ENCODE measurements around the gene SPZ1.

Gene SPZ1

DNA sequence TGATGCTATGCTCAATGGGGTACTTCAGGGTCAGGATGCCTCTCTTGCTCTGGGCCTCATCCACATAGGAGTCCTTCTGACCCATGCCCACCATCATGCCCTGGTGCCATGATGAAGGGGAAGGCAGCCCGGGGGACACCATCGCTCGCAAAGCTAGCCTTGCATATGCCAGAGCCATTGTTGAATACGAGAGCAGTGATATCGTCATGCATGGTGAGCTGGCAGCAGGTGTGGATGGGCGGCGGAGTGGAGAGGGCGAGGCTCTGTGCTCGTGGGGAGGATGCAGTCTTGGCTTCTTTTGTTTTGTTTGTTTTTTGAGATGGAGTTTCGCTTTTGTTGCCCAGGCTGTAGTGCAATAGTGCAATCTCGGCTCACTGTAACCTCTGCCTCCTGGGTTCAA lies 17.2 kb upstream of the SPZ1 start:
- no peak for TF ChIP-seq ZNF274 (IDR thresholded peaks at IDR 0.05; ENCODE audit: low read depth, low read length)
- no peak for TF ChIP-seq YY1 (IDR thresholded peaks at IDR 0.05; ENCODE audit: insufficient read depth, insufficient read length)
- TF ChIP-seq SUZ12 (IDR thresholded peaks at IDR 0.05; ENCODE audit: extremely low read depth, insufficient read depth, insufficient read length), result no peak
- Histone ChIP-seq H3K27me3 (ENCODE audit: insufficient read depth, insufficient read length) (no peaks in the 10 kb centered on the region), H3K4me1 (ENCODE audit: insufficient read depth, insufficient read length) (no peaks in the 10 kb centered on the region)

DNA sequence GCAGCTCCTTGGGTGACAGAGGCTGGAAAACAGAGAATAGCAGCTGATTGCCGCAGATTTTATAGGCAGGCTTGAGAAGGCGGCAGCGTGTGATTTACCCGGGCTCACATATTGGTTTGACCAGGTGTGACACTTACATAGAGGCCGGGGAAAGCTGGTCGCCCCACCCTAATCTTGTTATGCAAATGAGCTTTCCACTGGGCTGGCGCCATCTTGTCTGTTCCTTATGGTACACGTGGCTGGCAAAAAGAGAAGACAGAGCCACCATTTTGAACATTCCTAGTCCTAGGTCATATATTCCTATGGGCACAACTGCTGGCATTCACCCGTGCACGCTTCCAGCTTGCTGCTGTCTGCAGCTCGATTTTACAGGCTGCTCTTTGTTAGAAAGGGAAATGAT lies 11.3 kb upstream of the SPZ1 start:
- Histone ChIP-seq H3K9ac (ENCODE audit: insufficient read length, low read depth) (no peak overlapping the region), H3K4me1 (ENCODE audit: insufficient read depth, insufficient read length) (no peaks in the 10 kb centered on the region), H3K9me3 (ENCODE audit: insufficient read depth, low read length) (peaks cover 14% of the 10 kb centered on the region; the same call in 1 of the 2 replicates), H3K36me3 (ENCODE audit: insufficient read depth, insufficient read length, low read length) (no peaks in the 10 kb centered on the region), H3K27me3 (ENCODE audit: insufficient read depth, insufficient read length) (no peaks in the 10 kb centered on the region), H3K4me3 (ENCODE audit: insufficient read length, low read depth) (no peak overlapping the region)
- TF ChIP-seq SUZ12 (IDR thresholded peaks at IDR 0.05; ENCODE audit: extremely low read depth, insufficient read depth, insufficient read length) (no peak), YY1 (IDR thresholded peaks at IDR 0.05; ENCODE audit: insufficient read depth, insufficient read length) (no peak), ZNF274 (IDR thresholded peaks at IDR 0.05; ENCODE audit: low read depth, low read length) (no peak)
- no peak for DNase-seq (ENCODE audit: low read depth, low spot score)

More for the DNA sequence above, 17.2 kb upstream of the SPZ1 start:
- H3K9ac ChIP-seq (ENCODE audit: insufficient read length, low read depth), result no peak overlapping the region
- no peaks in the 10 kb centered on the region; the same call in 1 of the 2 replicates for H3K9me3 ChIP-seq (ENCODE audit: insufficient read depth, low read length)
- H3K4me3 ChIP-seq (ENCODE audit: insufficient read length, low read depth), result no peak overlapping the region
- H3K36me3 ChIP-seq (ENCODE audit: insufficient read depth, insufficient read length, low read length), result no peaks in the 10 kb centered on the region
- DNase-seq (ENCODE audit: low read depth, low spot score), result no peak

DNA sequence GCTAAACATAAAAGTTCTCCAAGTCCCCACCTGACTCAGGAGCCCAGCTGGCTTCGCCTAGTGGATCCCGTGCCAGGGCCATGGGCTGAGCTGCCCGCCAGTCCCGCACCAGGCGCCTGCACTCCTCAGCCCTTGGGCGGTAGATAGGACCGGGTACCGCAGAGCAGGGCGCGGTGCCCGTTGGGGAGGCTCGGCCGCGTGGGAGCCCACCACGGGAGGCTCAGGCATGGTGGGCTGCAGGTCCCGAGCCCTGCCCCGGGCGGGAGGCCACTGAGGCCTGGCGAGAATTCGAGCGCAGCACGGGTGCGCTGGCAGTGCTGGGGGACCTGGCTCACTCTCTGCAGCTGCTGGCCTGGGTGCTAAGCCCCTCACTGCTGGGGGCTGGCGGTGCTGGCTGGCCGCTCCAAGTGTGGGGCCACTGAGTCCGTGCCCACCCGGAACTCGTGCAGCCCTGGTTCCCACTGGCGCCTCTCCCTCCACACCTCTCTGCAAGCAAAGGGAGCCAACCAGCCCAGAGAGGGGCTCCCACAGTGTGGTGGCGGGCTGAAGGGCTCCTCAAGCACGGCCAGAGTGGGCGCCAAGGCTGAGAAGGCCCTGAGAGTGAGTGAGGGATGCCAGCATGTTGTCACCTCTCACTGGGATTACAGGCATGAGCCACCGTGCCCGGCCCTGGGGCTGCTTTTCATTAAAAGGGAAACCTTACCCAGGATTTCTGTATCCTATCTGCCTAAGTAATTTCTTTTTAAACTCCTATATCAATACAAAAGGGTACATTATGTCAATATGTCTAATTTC lies 9.7 kb upstream of the SPZ1 start:
- Histone ChIP-seq H3K4me3 (ENCODE audit: insufficient read length, low read depth) (no peak overlapping the region), H3K36me3 (ENCODE audit: insufficient read depth, insufficient read length, low read length) (no peaks in the 10 kb centered on the region), H3K4me1 (ENCODE audit: insufficient read depth, insufficient read length) (no peaks in the 10 kb centered on the region), H3K27me3 (ENCODE audit: insufficient read depth, insufficient read length) (no peaks in the 10 kb centered on the region), H3K9ac (ENCODE audit: insufficient read length, low read depth) (no peak overlapping the region), H3K9me3 (ENCODE audit: insufficient read depth, low read length) (peaks cover 14% of the 10 kb centered on the region; the same call in 1 of the 2 replicates)
- no peak for DNase-seq (ENCODE audit: low read depth, low spot score)
- no peak for TF ChIP-seq SUZ12 (IDR thresholded peaks at IDR 0.05; ENCODE audit: extremely low read depth, insufficient read depth, insufficient read length)
- TF ChIP-seq YY1 (IDR thresholded peaks at IDR 0.05; ENCODE audit: insufficient read depth, insufficient read length), result no peak
- TF ChIP-seq ZNF274 (IDR thresholded peaks at IDR 0.05; ENCODE audit: low read depth, low read length), result no peak

DNA sequence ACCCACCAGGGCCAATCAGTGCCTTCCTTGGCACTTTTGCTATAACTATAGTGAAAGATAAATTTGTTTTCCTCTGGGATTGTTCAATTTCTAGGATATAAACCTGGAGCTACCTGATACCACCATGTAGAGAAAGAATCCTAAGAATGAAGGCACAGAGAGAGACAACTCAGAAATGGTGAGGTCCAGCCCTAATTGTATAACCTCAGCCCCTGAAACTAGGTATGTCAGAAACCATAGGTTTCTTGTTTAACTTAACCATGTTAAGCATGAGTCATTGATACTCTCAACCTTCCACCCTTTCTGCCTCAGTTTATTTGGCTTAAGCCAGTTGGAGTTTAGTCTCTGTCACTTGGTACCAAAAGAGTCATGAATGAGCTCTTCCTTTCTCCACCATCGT lies 4.6 kb upstream of the SPZ1 start:
- Histone ChIP-seq H3K4me1 (ENCODE audit: insufficient read depth, insufficient read length) (no peaks in the 10 kb centered on the region), H3K9me3 (ENCODE audit: insufficient read depth, low read length) (peaks cover 7% of the 10 kb centered on the region; the same call in 1 of the 2 replicates), H3K4me3 (ENCODE audit: insufficient read length, low read depth) (no peak overlapping the region), H3K9ac (ENCODE audit: insufficient read length, low read depth) (no peak overlapping the region), H3K36me3 (ENCODE audit: insufficient read depth, insufficient read length, low read length) (no peaks in the 10 kb centered on the region), H3K27me3 (ENCODE audit: insufficient read depth, insufficient read length) (no peaks in the 10 kb centered on the region)
- no peak for DNase-seq (ENCODE audit: low read depth, low spot score)
- TF ChIP-seq SUZ12 (IDR thresholded peaks at IDR 0.05; ENCODE audit: extremely low read depth, insufficient read depth, insufficient read length) (no peak), ZNF274 (IDR thresholded peaks at IDR 0.05; ENCODE audit: low read depth, low read length) (no peak), YY1 (IDR thresholded peaks at IDR 0.05; ENCODE audit: insufficient read depth, insufficient read length) (no peak)

DNA sequence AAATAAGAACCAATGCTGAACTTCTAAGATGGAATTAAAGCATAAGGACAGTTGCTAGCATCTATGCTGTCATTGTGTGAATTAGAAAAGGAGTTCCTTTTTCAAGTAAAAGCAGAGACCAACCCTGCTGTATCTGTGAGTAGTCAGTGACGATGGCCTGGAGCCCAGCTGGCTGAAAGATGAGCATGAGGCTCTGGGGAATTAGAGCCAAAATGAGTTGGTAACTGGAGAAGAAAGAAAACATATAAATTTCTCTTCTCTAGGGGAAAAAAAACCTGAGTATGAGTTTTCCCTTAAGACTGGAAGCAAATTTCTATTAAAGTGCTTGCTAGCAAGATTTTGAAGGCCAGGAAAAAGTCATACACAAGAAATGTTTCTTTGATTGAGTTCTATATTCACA lies 1.6 kb upstream of the SPZ1 start:
- H3K36me3 ChIP-seq (ENCODE audit: insufficient read depth, insufficient read length, low read length), result no peaks in the 10 kb centered on the region
- no peak overlapping the region for H3K4me3 ChIP-seq (ENCODE audit: insufficient read length, low read depth)
- H3K9ac ChIP-seq (ENCODE audit: insufficient read length, low read depth), result no peak overlapping the region
- DNase-seq (ENCODE audit: low read depth, low spot score), result no peak
- no peaks in the 10 kb centered on the region for H3K27me3 ChIP-seq (ENCODE audit: insufficient read depth, insufficient read length)
- no peak for TF ChIP-seq SUZ12 (IDR thresholded peaks at IDR 0.05; ENCODE audit: extremely low read depth, insufficient read depth, insufficient read length)
- H3K9me3 ChIP-seq (ENCODE audit: insufficient read depth, low read length), result no peaks in the 10 kb centered on the region
- no peaks in the 10 kb centered on the region for H3K4me1 ChIP-seq (ENCODE audit: insufficient read depth, insufficient read length)

DNA sequence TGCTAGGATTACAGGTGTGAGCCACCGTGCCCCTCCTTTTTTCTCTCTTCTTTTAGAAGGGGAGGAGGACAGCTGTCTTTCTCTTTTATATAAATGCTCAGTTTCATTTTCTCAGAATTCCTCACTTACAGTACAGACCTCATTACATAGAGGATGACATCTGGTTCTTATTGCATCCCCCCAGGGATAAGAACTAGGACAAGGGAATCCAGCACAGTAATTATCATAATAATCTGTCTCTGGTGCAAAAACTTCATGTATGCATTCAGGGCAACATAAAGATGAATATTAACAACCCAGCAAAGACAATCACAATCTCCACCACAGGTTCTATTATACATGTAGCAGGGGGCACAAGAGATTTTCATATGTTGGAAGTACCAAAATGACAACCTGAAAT lies 5.1 kb downstream of the SPZ1 start:
- Histone ChIP-seq H3K4me3 (ENCODE audit: insufficient read length, low read depth) (no peak overlapping the region), H3K36me3 (ENCODE audit: insufficient read depth, insufficient read length, low read length) (no peaks in the 10 kb centered on the region), H3K4me1 (ENCODE audit: insufficient read depth, insufficient read length) (no peaks in the 10 kb centered on the region), H3K9ac (ENCODE audit: insufficient read length, low read depth) (no peak overlapping the region), H3K9me3 (ENCODE audit: insufficient read depth, low read length) (no peaks in the 10 kb centered on the region), H3K27me3 (ENCODE audit: insufficient read depth, insufficient read length) (no peaks in the 10 kb centered on the region)
- DNase-seq (ENCODE audit: low read depth, low spot score), result no peak
- TF ChIP-seq YY1 (IDR thresholded peaks at IDR 0.05; ENCODE audit: insufficient read depth, insufficient read length) (no peak), SUZ12 (IDR thresholded peaks at IDR 0.05; ENCODE audit: extremely low read depth, insufficient read depth, insufficient read length) (no peak), ZNF274 (IDR thresholded peaks at IDR 0.05; ENCODE audit: low read depth, low read length) (no peak)

DNA sequence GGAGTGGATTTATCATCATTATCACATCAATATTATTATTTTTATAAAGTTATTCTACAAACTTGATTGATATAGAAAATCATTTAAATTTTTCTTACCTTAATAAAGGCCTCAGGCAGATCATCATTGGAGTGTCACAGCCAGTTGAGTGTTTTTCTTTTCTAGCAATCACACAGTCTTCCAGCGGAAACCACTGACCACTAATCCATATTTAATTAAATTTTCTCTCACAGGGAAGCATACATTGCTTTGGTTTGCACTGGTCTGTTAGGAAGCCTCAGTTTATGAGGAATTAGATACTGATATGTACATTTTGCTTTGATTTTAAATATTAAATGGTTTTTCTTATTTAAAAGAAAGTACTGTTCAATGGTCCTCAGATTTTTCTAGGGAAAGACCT lies 6.7 kb downstream of the SPZ1 start:
- H3K4me3 ChIP-seq (ENCODE audit: insufficient read length, low read depth), result no peak overlapping the region
- H3K9me3 ChIP-seq (ENCODE audit: insufficient read depth, low read length), result no peaks in the 10 kb centered on the region
- no peak for DNase-seq (ENCODE audit: low read depth, low spot score)
- no peaks in the 10 kb centered on the region for H3K4me1 ChIP-seq (ENCODE audit: insufficient read depth, insufficient read length)
- H3K36me3 ChIP-seq (ENCODE audit: insufficient read depth, insufficient read length, low read length), result no peaks in the 10 kb centered on the region
- TF ChIP-seq SUZ12 (IDR thresholded peaks at IDR 0.05; ENCODE audit: extremely low read depth, insufficient read depth, insufficient read length), result no peak
- H3K9ac ChIP-seq (ENCODE audit: insufficient read length, low read depth), result no peak overlapping the region
- no peaks in the 10 kb centered on the region for H3K27me3 ChIP-seq (ENCODE audit: insufficient read depth, insufficient read length)
